GM23338 (cell line): ENCODE results near the gene PTGER2. TPM values are rescaled to one million over a fixed set of nuclear protein-coding genes. Genes with fewer than 3 reads are reported as not detected.
A peak's percentile ranks its signal among the peaks of the same experiment; 100 is the strongest.

Experiments used
- ATAC-seq: fragments of 200-7000 bp; cut with Tn5 transposase; 3 replicates; pipeline ENCODE4 v1.9.1; 2020
- DNase-seq: peaks from one replicate; pipeline ENCODE4 v3.0.0-alpha.2; 2015; ENCODE audit warnings: low spot score
- H2AFZ ChIP-seq: fragments of 200-600 bp; sonication (generic); 2 replicates; pipeline ENCODE4 v1.8.0; 2016; ENCODE audit warnings: antibody characterized with exemption, mild to moderate bottlenecking, moderate library complexity
- H3F3A ChIP-seq: fragments of 200-600 bp; sonication (generic); replicated peaks from 2 replicates; pipeline ENCODE4 v1.8.0; 2017; ENCODE audit warnings: antibody characterized with exemption, mixed run types, low read depth
- H3K27ac ChIP-seq: fragments of 200-600 bp; sonication (generic); 2 replicates; pipeline ENCODE4 v1.6.1; 2016; ENCODE audit warnings: low read depth
- H3K27me3 ChIP-seq: fragments of 200-600 bp; sonication (generic); 2 replicates; pipeline ENCODE4 v1.8.0; 2016; ENCODE audit warnings: mild to moderate bottlenecking, mixed run types, moderate library complexity; ENCODE audit not compliant: insufficient read depth
- H3K36me3 ChIP-seq: fragments of 200-600 bp; sonication (generic); 2 replicates; pipeline ENCODE4 v1.8.0; 2016; ENCODE audit warnings: mild to moderate bottlenecking; ENCODE audit not compliant: insufficient read depth
- H3K4me1 ChIP-seq: fragments of 200-600 bp; sonication (generic); 2 replicates; pipeline ENCODE4 v1.8.0; 2016; ENCODE audit warnings: mild to moderate bottlenecking, moderate library complexity; ENCODE audit not compliant: insufficient read depth
- H3K4me2 ChIP-seq: fragments of 200-600 bp; sonication (generic); 2 replicates; pipeline ENCODE4 v1.7.1; 2017; ENCODE audit warnings: mixed run types
- H3K4me3 ChIP-seq: fragments of 200-600 bp; sonication (generic); 2 replicates; pipeline ENCODE4 v1.6.1; 2016; ENCODE audit warnings: mixed run types
- H3K79me2 ChIP-seq: fragments of 200-600 bp; sonication (generic); replicated peaks from 2 replicates; pipeline ENCODE4 v1.8.0; 2017; ENCODE audit warnings: mild to moderate bottlenecking; ENCODE audit not compliant: insufficient read depth
- H3K9me2 ChIP-seq: fragments of 200-600 bp; sonication (generic); 2 replicates; pipeline ENCODE4 v1.8.0; 2017; ENCODE audit not compliant: insufficient read depth
- H4K20me1 ChIP-seq: fragments of 200-600 bp; sonication (generic); replicated peaks from 2 replicates; pipeline ENCODE4 v1.8.0; 2017; ENCODE audit warnings: mild to moderate bottlenecking; ENCODE audit not compliant: insufficient read depth
- H3K27ac Mint-ChIP-seq: 2 replicates; pipeline ENCODE4 v1.8.0; 2020; ENCODE audit warnings: inconsistent platforms, mild to moderate bottlenecking, moderate library complexity, mixed read lengths
- H3K27me3 Mint-ChIP-seq: 3 replicates; pipeline ENCODE4 v1.8.0; 2022; ENCODE audit warnings: low read depth, mild to moderate bottlenecking, moderate library complexity, mixed read lengths, inconsistent platforms; ENCODE audit not compliant: insufficient read depth, poor library complexity
- H3K36me3 Mint-ChIP-seq: 3 replicates; pipeline ENCODE4 v1.8.0; 2021; ENCODE audit warnings: low read depth, mild to moderate bottlenecking, inconsistent platforms, moderate library complexity, mixed read lengths
- H3K4me1 Mint-ChIP-seq: 3 replicates; pipeline ENCODE4 v1.8.0; 2020; ENCODE audit warnings: mild to moderate bottlenecking, inconsistent platforms, mixed read lengths
- H3K4me3 Mint-ChIP-seq: 3 replicates; pipeline ENCODE4 v1.8.0; 2021; ENCODE audit warnings: moderate library complexity, mild to moderate bottlenecking, inconsistent platforms, mixed read lengths
- H3K9me3 Mint-ChIP-seq: 3 replicates; pipeline ENCODE4 v1.8.0; 2020; ENCODE audit warnings: moderate library complexity, mild to moderate bottlenecking, inconsistent platforms, mixed read lengths
- CREB1 ChIP-seq: fragments of 250-450 bp; sonication (Bioruptor Pico); IDR thresholded peaks from 2 replicates; pipeline ENCODE4 v1.5.0; 2020; ENCODE audit warnings: low read depth, mild to moderate bottlenecking, moderate library complexity
- EZH2phosphoT487 ChIP-seq: fragments of 200-600 bp; sonication (generic); IDR thresholded peaks from one replicate; pipeline ENCODE4 v1.8.1; 2018; ENCODE audit warnings: antibody characterized with exemption; ENCODE audit not compliant: unreplicated experiment
- STAT1 ChIP-seq: IDR thresholded peaks from one replicate; pipeline ENCODE4 v1.6.1; 2016; ENCODE audit warnings: antibody characterized with exemption; ENCODE audit not compliant: unreplicated experiment
- ZNF114 ChIP-seq: fragments of 250-450 bp; sonication (Bioruptor Pico); IDR thresholded peaks from 2 replicates; pipeline ENCODE4 v1.5.0; 2020; ENCODE audit warnings: mild to moderate bottlenecking, moderate library complexity
- polyA plus RNA-seq: library from polyadenylated mRNA; unstranded; fragments of >200 nt; fragmentation: Nextera tagmentation; extraction: Ambion mirVana; gene quantifications from 2 replicates; pipeline ENCODE4 v1.2.1, GENCODE V29; 2016
- total RNA-seq: library from RNA; depleted of rRNA; stranded (reverse); fragments of >200 nt; shearing (Covaris generic); gene quantifications from 2 replicates; pipeline ENCODE4 v1.2.3, GENCODE V29; 2014
- TF ChIP-seq, protein P1 (sequence below), 2 experiments: fragments of 200-600 bp in 1 of 2; sonication (generic) in 1 of 2; conservative IDR thresholded peaks; 2 replicates each; pipeline versions ENCODE4 v1.5.1 to v1.6.1; 2016 to 2017; ENCODE audit warnings: antibody characterized with exemption in 2 of 2, low read depth in 2 of 2, mild to moderate bottlenecking in 2 of 2, moderate library complexity in 1 of 2
- TF ChIP-seq, protein P2 (sequence below): IDR thresholded peaks from one replicate; pipeline ENCODE4 v1.6.1; 2018; ENCODE audit warnings: antibody characterized with exemption; ENCODE audit not compliant: unreplicated experiment

Gene PTGER2
- total and polyA plus RNA-seq, 2 experiments from 2014 or later, result 1.3 TPM

DNA sequence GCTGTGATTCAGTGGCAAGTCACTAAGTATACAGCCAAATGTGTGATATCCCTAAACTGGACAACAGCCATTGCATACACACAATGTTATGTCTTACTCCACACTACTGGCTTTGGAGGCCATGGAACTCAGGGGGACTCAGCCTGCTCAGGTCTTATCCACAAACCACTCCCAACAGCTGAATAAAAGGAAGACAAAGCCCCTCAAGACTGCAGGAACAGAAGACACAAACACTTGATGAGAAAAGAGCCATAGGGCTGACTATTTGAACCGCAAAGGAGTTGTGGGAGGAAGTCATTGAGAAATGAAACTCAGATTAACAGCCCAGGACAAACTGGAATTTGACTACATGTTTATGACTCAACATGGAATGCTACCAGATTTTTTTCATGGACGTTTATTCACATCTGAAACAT lies 40.9 kb downstream of the PTGER2 start:
- no peak overlapping the region for H2AFZ ChIP-seq

DNA sequence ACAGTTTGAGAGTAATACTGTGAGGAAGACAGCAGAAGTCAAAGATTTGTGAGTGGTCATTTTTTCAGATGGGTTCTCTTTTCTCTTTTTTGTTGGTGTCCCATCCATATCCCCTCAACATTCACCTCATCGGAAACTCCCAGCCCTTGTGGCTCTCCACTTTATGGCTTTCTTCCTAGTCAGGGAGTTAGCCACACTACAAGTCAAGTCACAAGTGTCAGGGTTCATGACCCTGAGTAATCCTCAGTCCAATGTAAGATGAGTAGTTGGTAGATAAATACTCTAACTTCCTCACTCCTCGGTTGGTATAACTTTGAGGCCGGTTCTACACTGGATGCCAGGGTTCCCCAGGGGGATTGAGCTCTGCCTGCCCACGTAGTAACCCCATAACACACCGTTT lies 41.4 kb downstream of the PTGER2 start:
- H3K4me3 Mint-ChIP-seq, result no peak overlapping the region
- H3K27me3 Mint-ChIP-seq, result peaks cover under 1% of the 10 kb centered on the region
- no peak for DNase-seq
- 0 out of 2 replicates have a peak overlapping the region, but pooled peaks have one; percentile 14 for H2AFZ ChIP-seq
- no peak overlapping the region for H3K27ac ChIP-seq
- no peak overlapping the region for H3K27ac Mint-ChIP-seq
- no peak overlapping the region for H3K4me2 ChIP-seq
- no peak for ATAC-seq
- no peaks in the 10 kb centered on the region for H4K20me1 ChIP-seq
- H3F3A ChIP-seq, result no peaks in the 10 kb centered on the region
- no peaks in the 10 kb centered on the region for H3K36me3 ChIP-seq
- H3K79me2 ChIP-seq, result no peaks in the 10 kb centered on the region
- no peaks in the 10 kb centered on the region for H3K4me1 ChIP-seq
- no peaks in the 10 kb centered on the region for H3K9me2 ChIP-seq
- no peaks in the 10 kb centered on the region for H3K27me3 ChIP-seq
- no peaks in the 10 kb centered on the region for H3K36me3 Mint-ChIP-seq
- no peak overlapping the region for H3K4me3 ChIP-seq
- no peaks in the 10 kb centered on the region for H3K9me3 Mint-ChIP-seq
- no peaks in the 10 kb centered on the region for H3K4me1 Mint-ChIP-seq
- no peak for TF ChIP-seq CREB1 (CRISPR knock-in tag)
- TF ChIP-seq, protein P1, sequence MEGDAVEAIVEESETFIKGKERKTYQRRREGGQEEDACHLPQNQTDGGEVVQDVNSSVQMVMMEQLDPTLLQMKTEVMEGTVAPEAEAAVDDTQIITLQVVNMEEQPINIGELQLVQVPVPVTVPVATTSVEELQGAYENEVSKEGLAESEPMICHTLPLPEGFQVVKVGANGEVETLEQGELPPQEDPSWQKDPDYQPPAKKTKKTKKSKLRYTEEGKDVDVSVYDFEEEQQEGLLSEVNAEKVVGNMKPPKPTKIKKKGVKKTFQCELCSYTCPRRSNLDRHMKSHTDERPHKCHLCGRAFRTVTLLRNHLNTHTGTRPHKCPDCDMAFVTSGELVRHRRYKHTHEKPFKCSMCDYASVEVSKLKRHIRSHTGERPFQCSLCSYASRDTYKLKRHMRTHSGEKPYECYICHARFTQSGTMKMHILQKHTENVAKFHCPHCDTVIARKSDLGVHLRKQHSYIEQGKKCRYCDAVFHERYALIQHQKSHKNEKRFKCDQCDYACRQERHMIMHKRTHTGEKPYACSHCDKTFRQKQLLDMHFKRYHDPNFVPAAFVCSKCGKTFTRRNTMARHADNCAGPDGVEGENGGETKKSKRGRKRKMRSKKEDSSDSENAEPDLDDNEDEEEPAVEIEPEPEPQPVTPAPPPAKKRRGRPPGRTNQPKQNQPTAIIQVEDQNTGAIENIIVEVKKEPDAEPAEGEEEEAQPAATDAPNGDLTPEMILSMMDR (conservative IDR thresholded peaks at IDR 0.05; ENCODE audit: low read depth in 2 of 2), result no peak
- TF ChIP-seq, protein P2, sequence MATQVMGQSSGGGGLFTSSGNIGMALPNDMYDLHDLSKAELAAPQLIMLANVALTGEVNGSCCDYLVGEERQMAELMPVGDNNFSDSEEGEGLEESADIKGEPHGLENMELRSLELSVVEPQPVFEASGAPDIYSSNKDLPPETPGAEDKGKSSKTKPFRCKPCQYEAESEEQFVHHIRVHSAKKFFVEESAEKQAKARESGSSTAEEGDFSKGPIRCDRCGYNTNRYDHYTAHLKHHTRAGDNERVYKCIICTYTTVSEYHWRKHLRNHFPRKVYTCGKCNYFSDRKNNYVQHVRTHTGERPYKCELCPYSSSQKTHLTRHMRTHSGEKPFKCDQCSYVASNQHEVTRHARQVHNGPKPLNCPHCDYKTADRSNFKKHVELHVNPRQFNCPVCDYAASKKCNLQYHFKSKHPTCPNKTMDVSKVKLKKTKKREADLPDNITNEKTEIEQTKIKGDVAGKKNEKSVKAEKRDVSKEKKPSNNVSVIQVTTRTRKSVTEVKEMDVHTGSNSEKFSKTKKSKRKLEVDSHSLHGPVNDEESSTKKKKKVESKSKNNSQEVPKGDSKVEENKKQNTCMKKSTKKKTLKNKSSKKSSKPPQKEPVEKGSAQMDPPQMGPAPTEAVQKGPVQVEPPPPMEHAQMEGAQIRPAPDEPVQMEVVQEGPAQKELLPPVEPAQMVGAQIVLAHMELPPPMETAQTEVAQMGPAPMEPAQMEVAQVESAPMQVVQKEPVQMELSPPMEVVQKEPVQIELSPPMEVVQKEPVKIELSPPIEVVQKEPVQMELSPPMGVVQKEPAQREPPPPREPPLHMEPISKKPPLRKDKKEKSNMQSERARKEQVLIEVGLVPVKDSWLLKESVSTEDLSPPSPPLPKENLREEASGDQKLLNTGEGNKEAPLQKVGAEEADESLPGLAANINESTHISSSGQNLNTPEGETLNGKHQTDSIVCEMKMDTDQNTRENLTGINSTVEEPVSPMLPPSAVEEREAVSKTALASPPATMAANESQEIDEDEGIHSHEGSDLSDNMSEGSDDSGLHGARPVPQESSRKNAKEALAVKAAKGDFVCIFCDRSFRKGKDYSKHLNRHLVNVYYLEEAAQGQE, result no peak
- TF ChIP-seq ZNF114 (CRISPR knock-in tag), result no peak
- TF ChIP-seq EZH2phosphoT487, result no peak
- no peak for TF ChIP-seq STAT1

More for the DNA sequence above, 40.9 kb downstream of the PTGER2 start:
- H3K4me1 Mint-ChIP-seq, result no peaks in the 10 kb centered on the region
- Histone ChIP-seq H4K20me1 (no peaks in the 10 kb centered on the region), H3F3A (no peaks in the 10 kb centered on the region), H3K27me3 (no peaks in the 10 kb centered on the region), H3K4me3 (no peak overlapping the region), H3K4me2 (no peak overlapping the region), H3K27ac (no peak overlapping the region), H3K9me2 (no peaks in the 10 kb centered on the region), H3K79me2 (no peaks in the 10 kb centered on the region), H3K36me3 (no peaks in the 10 kb centered on the region), H3K4me1 (no peaks in the 10 kb centered on the region)
- no peaks in the 10 kb centered on the region for H3K9me3 Mint-ChIP-seq
- H3K4me3 Mint-ChIP-seq, result no peak overlapping the region
- no peaks in the 10 kb centered on the region for H3K36me3 Mint-ChIP-seq
- H3K27ac Mint-ChIP-seq, result no peak overlapping the region
- TF ChIP-seq, protein P2, result no peak
- H3K27me3 Mint-ChIP-seq, result no peaks in the 10 kb centered on the region
- ATAC-seq (no peak), DNase-seq (no peak)
